GM10248 (cell line): ENCODE results near the gene C1orf115.

ENCODE experiments used
- CTCF ChIA-PET: fragments of 300-600 bp; sonication (Branson Sonifier 250); formaldehyde crosslinking; extraction: SDS; loops from one replicate; lab custom pipeline; 2021; ENCODE audit warnings: antibody characterized with exemption; lab: Yijun Ruan, JAX
- POLR2A ChIA-PET: fragments of 350-650 bp; sonication (Branson Sonifier 250); formaldehyde crosslinking; extraction: SDS; loops from one replicate; lab custom pipeline; 2020; ENCODE audit warnings: antibody characterized with exemption; lab: Yijun Ruan, JAX
- DNase-seq: peaks from one replicate; pipeline ENCODE4 v3.0.0; 2012; ENCODE audit errors: extremely low spot score
- TF ChIP-seq, protein P1 (sequence below): IDR thresholded peaks from 2 replicates; pipeline ENCODE4 v1.5.1; 2012; ENCODE audit warnings: mild to moderate bottlenecking, low read depth; ENCODE audit errors: extremely low read depth, missing control alignments, control extremely low read depth

C1orf115 gene

GRCh38 chr1:220697326-220697725, 7.2 kb downstream of the C1orf115 start:
- CTCF ChIA-PET: interaction anchor here (0.8 to 1.2 kb wide), 2 partner anchors 10 to 12 kb away, joined by 3 read pairs; no protein-coding TSS in a partner anchor
- POLR2A ChIA-PET: no interaction called here
- no peak for DNase-seq
- TF ChIP-seq, protein P1, sequence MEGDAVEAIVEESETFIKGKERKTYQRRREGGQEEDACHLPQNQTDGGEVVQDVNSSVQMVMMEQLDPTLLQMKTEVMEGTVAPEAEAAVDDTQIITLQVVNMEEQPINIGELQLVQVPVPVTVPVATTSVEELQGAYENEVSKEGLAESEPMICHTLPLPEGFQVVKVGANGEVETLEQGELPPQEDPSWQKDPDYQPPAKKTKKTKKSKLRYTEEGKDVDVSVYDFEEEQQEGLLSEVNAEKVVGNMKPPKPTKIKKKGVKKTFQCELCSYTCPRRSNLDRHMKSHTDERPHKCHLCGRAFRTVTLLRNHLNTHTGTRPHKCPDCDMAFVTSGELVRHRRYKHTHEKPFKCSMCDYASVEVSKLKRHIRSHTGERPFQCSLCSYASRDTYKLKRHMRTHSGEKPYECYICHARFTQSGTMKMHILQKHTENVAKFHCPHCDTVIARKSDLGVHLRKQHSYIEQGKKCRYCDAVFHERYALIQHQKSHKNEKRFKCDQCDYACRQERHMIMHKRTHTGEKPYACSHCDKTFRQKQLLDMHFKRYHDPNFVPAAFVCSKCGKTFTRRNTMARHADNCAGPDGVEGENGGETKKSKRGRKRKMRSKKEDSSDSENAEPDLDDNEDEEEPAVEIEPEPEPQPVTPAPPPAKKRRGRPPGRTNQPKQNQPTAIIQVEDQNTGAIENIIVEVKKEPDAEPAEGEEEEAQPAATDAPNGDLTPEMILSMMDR: no peak

- no peak for DNase-seq
- TF ChIP-seq, protein P1: no peak
- ChIA-PET CTCF (interaction anchor here (0.7 kb wide), 2 partner anchors 8 to 77 kb away, joined by 3 read pairs; no protein-coding TSS in a partner anchor), POLR2A (no interaction called here)
Observed at GRCh38 chr1:220698607-220699016, 8.4 kb downstream of the C1orf115 start.

DNA sequence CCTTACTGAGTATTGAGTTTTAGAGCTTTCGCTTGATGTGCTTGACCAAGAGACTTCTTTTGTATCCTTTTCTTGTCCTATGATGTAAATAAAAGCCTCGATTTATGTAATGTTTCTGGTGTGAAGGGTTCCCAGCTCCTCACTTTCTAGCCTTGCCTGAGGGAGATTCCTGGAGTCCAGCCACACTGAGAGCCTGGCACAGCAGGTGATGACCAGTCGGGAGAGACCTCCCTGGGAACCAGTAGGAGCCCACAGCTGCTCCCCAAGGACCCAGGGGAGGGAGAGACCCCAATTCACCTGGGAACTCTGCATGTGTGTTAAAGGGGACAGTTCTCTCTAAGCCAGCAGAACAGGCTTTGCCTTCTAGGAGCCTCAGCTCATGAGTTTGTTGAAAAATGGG, 8.9 kb downstream of the C1orf115 start:
- TF ChIP-seq, protein P1: no peak
- no peak for DNase-seq
- ChIA-PET CTCF (interaction anchor here (0.7 kb wide), 2 partner anchors 8 to 76 kb away, joined by 3 read pairs; no protein-coding TSS in a partner anchor), POLR2A (no interaction called here)

- no peak for DNase-seq
- CTCF ChIA-PET: interaction anchor here (3.2 kb wide), 1 partner anchor 33 kb away, joined by 15 read pairs; no protein-coding TSS in a partner anchor
- POLR2A ChIA-PET: no interaction called here
Observed at GRCh38 chr1:220700556-220701179, 10.5 kb downstream of the C1orf115 start.

GRCh38 chr1:220701974-220702373, 11.8 kb downstream of the C1orf115 start:
- DNase-seq: no peak
- CTCF ChIA-PET: interaction anchor here (1.5 to 3.2 kb wide), 4 partner anchors 9 to 75 kb away, joined by 3 to 15 read pairs (median 6); no protein-coding TSS in a partner anchor
- POLR2A ChIA-PET: no interaction called here
- TF ChIP-seq, protein P1: no peak

More at GRCh38 chr1:220700556-220701179, 10.5 kb downstream of the C1orf115 start:
- TF ChIP-seq, protein P1: no peak

- POLR2A ChIA-PET: no interaction called here
Observed at GRCh38 chr1:220702733-220703270, 12.6 kb downstream of the C1orf115 start.

More at GRCh38 chr1:220702733-220703270, 12.6 kb downstream of the C1orf115 start:
- CTCF ChIA-PET: interaction anchor here (0.6 to 3.2 kb wide), 9 partner anchors 9 to 408 kb away, joined by 3 to 15 read pairs (median 3); no protein-coding TSS in a partner anchor
- DNase-seq: no peak
- TF ChIP-seq, protein P1: no peak
